HCT116 (cell line): Measurements from ENCODE around the gene TNS3. TPM values are rescaled to one million over a fixed set of nuclear protein-coding genes. Genes with fewer than 3 reads are reported as not detected.

Experiments used
- ATAC-seq: fragments of 200-7000 bp; cut with Tn5 transposase; 2 replicates; pipeline ENCODE4 v1.9.1; 2020; ENCODE audit warnings: mild to moderate bottlenecking, moderate library complexity
- BruUV-seq: library from RNA; stranded (reverse); fragments of 400-500 nt; replicated peaks from 2 replicates; lab custom pipeline; 2021; lab: Mats Ljungman, UMichigan
- CTCF ChIA-PET: fragments of 300-600 bp; sonication (Branson Sonifier 250); formaldehyde crosslinking; loops from one replicate; lab custom pipeline; 2021; ENCODE audit warnings: antibody characterized with exemption; lab: Charles Lee
- POLR2A ChIA-PET: fragments of 300-600, 350-600 bp; sonication (Branson Sonifier 250); formaldehyde crosslinking; loops from one replicate; lab custom pipeline; 2021; ENCODE audit warnings: antibody characterized with exemption; lab: Charles Lee
- RAD21 ChIA-PET, 2 experiments: fragments of 300-600 bp; sonication (Branson Sonifier 250); formaldehyde crosslinking; loops; one replicate each; lab custom pipeline; 2023; ENCODE audit warnings: low total read pairs in 2 of 2; ENCODE audit not compliant: uncharacterized antibody in 2 of 2, unreplicated experiment in 2 of 2, low non-redundant PET in 1 of 2; lab: Charles Lee
- DNase-seq: peaks from one replicate; pipeline ENCODE4 v3.0.0-alpha.2; 2010; ENCODE audit warnings: low read depth, low spot score
- H2AFZ ChIP-seq: fragments of 200-600 bp; shearing (Covaris generic), sonication (generic); 2 replicates; pipeline ENCODE4 v1.6.1; 2017; ENCODE audit warnings: low read depth, mixed run types, mixed read lengths, antibody characterized with exemption, low read length; ENCODE audit not compliant: poor library complexity, severe bottlenecking
- H3K27ac ChIP-seq: 2 replicates; pipeline ENCODE4 v1.5.1; 2012; ENCODE audit warnings: low read depth, low read length
- H3K27me3 ChIP-seq: fragments of 200-600 bp; sonication (generic); 2 replicates; pipeline ENCODE4 v1.6.1; 2016; ENCODE audit warnings: mixed run types, low read length, mixed read lengths; ENCODE audit not compliant: insufficient read depth
- H3K36me3 ChIP-seq, 2 experiments: fragments of 200-500 bp in 1 of 2; fragments of 200-600 bp in 1 of 2; sonication (Bioruptor generic) in 1 of 2; sonication (generic) in 1 of 2; 2 replicates each; pipeline versions ENCODE4 v1.5.1 to v1.6.1; 2014 to 2016; ENCODE audit warnings: low read length in 2 of 2, inconsistent platforms in 1 of 2, mixed read lengths in 1 of 2, mixed run types in 1 of 2; ENCODE audit not compliant: insufficient read depth in 2 of 2, control insufficient read depth in 1 of 2
- H3K4me1 ChIP-seq, 2 experiments: fragments of 200-600 bp in 1 of 2; sonication (generic) in 1 of 2; 2 replicates each; pipeline versions ENCODE4 v1.5.1 to v1.6.1; 2012 to 2017; ENCODE audit warnings: low read length in 2 of 2, inconsistent platforms in 1 of 2, mild to moderate bottlenecking in 1 of 2, mixed read lengths in 1 of 2, mixed run types in 1 of 2, moderate library complexity in 1 of 2; ENCODE audit not compliant: insufficient read depth in 2 of 2, control insufficient read depth in 1 of 2
- H3K4me2 ChIP-seq: fragments of 200-600 bp; sonication (generic); 2 replicates; pipeline ENCODE4 v1.6.1; 2017; ENCODE audit warnings: mixed run types, low read length, mixed read lengths
- H3K4me3 ChIP-seq, 2 experiments: fragments of 200-600 bp in 1 of 2; sonication (generic) in 1 of 2; replicated peaks in 1 of 2; 2 replicates each; pipeline ENCODE4 v1.5.1; 2011 to 2016; ENCODE audit warnings: low read length in 2 of 2, control low read depth in 1 of 2, low read depth in 1 of 2, mild to moderate bottlenecking in 1 of 2, mixed read lengths in 1 of 2, mixed run types in 1 of 2
- H3K79me2 ChIP-seq: fragments of 200-600 bp; sonication (generic); 2 replicates; pipeline ENCODE4 v1.6.1; 2017; ENCODE audit warnings: mild to moderate bottlenecking, mixed run types, low read length, moderate library complexity, mixed read lengths; ENCODE audit not compliant: insufficient read depth
- H3K9ac ChIP-seq: fragments of 200-600 bp; sonication (generic); 2 replicates; pipeline ENCODE4 v1.6.1; 2016; ENCODE audit warnings: low read length, mixed read lengths
- H3K9me2 ChIP-seq: fragments of 200-600 bp; sonication (generic), shearing (Covaris generic); 2 replicates; pipeline ENCODE4 v1.6.1; 2017; ENCODE audit warnings: mixed run types, mild to moderate bottlenecking, moderate library complexity; ENCODE audit not compliant: insufficient read depth
- H3K9me3 ChIP-seq, 2 experiments: fragments of 200-500 bp in 1 of 2; fragments of 200-600 bp in 1 of 2; sonication (Bioruptor generic) in 1 of 2; sonication (generic) in 1 of 2; 2 replicates each; pipeline ENCODE4 v1.6.1; 2014 to 2017; ENCODE audit warnings: low read length in 2 of 2, mixed read lengths in 2 of 2, inconsistent platforms in 1 of 2, low read depth in 1 of 2, mild to moderate bottlenecking in 1 of 2, mixed run types in 1 of 2, moderate library complexity in 1 of 2; ENCODE audit not compliant: control insufficient read depth in 1 of 2, insufficient read depth in 1 of 2
- H4K20me1 ChIP-seq: fragments of 200-600 bp; sonication (generic), shearing (Covaris generic); 2 replicates; pipeline ENCODE4 v1.6.1; 2017; ENCODE audit warnings: mixed run types, mild to moderate bottlenecking, moderate library complexity; ENCODE audit not compliant: insufficient read depth
- CEBPB ChIP-seq: IDR thresholded peaks from 2 replicates; pipeline ENCODE4 v1.6.1; 2012; ENCODE audit warnings: low read depth
- EGR1 ChIP-seq: IDR thresholded peaks from 2 replicates; pipeline ENCODE4 v1.6.1; 2012; ENCODE audit warnings: low read depth
- ELF1 ChIP-seq: IDR thresholded peaks from 2 replicates; pipeline ENCODE4 v1.6.1; 2012; ENCODE audit warnings: low read depth, borderline replicate concordance
- EZH2phosphoT487 ChIP-seq: fragments of 200-600 bp; IDR thresholded peaks from 2 replicates; pipeline ENCODE4 v1.6.1; 2018; ENCODE audit warnings: antibody characterized with exemption, borderline replicate concordance
- POLR2AphosphoS5 ChIP-seq: IDR thresholded peaks from 2 replicates; pipeline ENCODE4 v1.6.1; 2011; ENCODE audit warnings: mild to moderate bottlenecking, low read depth, low read length, moderate library complexity
- RAD21 ChIP-seq: IDR thresholded peaks from 2 replicates; pipeline ENCODE4 v1.6.1; 2012; ENCODE audit warnings: low read depth, mild to moderate bottlenecking
- SIN3A ChIP-seq: IDR thresholded peaks from 2 replicates; pipeline ENCODE4 v1.6.1; 2012; ENCODE audit warnings: low read depth
- SP1 ChIP-seq: IDR thresholded peaks from 2 replicates; pipeline ENCODE4 v1.6.1; 2012; ENCODE audit warnings: low read depth
- YY1 ChIP-seq: IDR thresholded peaks from 2 replicates; pipeline ENCODE4 v1.6.1; 2011; ENCODE audit warnings: low read length, low read depth, moderate library complexity, mild to moderate bottlenecking; ENCODE audit not compliant: insufficient replicate concordance; ENCODE audit errors: extremely low read depth
- ZFX ChIP-seq: fragments of 450-650 bp; IDR thresholded peaks from 2 replicates; pipeline ENCODE4 v1.6.1; 2017
- ZNF274 ChIP-seq: fragments of 200-500 bp; sonication (Bioruptor generic); IDR thresholded peaks from 2 replicates; pipeline ENCODE4 v1.6.1; 2014; ENCODE audit warnings: mild to moderate bottlenecking, low read depth, low read length, inconsistent platforms
- intact Hi-C: fragments of 100-400 bp; cut with micrococcal nuclease; formaldehyde crosslinking; loops from 2 replicates; pipeline ENCODE4 v1.10.0; 2022
- total RNA-seq: library from RNA; stranded (reverse); gene quantifications from one replicate; pipeline ENCODE4 v1.2.1, GENCODE V29; 2021; ENCODE audit not compliant: unreplicated experiment

The TNS3 gene
- total RNA-seq, 1 experiment from 2014 or later: 9.1 TPM

DNA sequence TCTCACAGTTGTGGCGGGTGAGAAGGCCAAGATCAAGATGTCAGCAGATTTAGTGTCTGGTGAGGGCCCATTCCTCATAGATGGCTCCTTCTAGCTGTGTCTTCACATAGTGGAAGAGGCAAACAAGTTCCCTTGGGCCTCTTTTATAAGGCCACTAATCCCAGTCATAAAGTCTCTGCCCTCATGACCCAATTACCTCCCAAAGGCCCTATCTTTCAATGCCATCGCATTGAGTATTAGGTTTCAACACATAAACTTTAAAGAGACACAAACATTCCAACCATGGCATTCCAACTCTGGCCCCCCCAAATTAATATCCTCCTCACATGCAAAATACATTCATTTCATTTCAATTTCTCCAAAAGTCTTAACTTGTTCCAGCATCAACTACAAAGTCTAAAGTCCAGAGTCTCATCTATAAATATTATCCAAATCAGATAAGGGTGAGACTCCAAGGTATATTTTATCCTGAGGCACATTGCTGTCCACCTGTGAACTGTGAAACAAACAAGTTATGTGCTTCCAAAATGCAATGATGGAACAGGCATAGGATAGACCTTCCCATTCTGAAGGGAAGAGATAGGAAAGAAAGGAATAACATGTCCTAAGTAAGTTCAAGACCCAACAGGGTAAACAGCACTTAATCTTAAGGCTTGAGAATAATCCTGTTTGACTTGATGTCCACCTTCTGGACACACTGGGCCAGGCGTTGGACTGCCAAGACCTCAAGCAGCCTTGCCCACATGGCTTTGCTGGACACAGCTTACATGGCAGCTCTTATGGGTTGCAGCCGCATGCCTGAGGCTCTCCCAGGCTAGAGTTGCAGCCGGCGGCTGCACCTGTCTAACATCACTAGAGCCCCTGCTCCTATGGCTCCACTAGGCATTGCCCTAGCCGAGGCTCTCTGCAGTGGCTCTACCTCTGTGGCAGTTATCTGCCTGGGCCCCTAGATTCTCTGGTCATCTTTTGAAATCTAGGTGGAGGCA is 312.8 kb downstream of the TNS3 start:
- TF ChIP-seq RAD21: no peak
- no peak for TF ChIP-seq SP1
- no peak for TF ChIP-seq ELF1
- no peak for TF ChIP-seq EGR1
- TF ChIP-seq YY1: no peak
- TF ChIP-seq CEBPB: no peak
- no peak for TF ChIP-seq ZFX
- TF ChIP-seq EZH2phosphoT487: no peak
- TF ChIP-seq POLR2AphosphoS5: no peak
- TF ChIP-seq SIN3A: no peak
- TF ChIP-seq ZNF274: no peak
- H3K4me2 ChIP-seq: no peak overlapping the region
- DNase-seq: no peak
- no peak overlapping the region for H2AFZ ChIP-seq
- no peaks in the 10 kb centered on the region for H3K9me3 ChIP-seq
- H3K27me3 ChIP-seq: no peaks in the 10 kb centered on the region
- RAD21 ChIA-PET: no interaction called here
- no peaks in the 10 kb centered on the region for H3K79me2 ChIP-seq
- intact Hi-C loops: loop anchor here (10.0 kb wide), 1 partner anchor 886 kb away; no protein-coding TSS in a partner anchor
- POLR2A ChIA-PET: no interaction called here
- H3K36me3 ChIP-seq: no peaks in the 10 kb centered on the region
- no peak overlapping the region for H3K4me3 ChIP-seq
- no peak overlapping the region for H3K9ac ChIP-seq
- no TSS peak for BruUV-seq
- no peak for ATAC-seq
- H3K9me2 ChIP-seq: no peaks in the 10 kb centered on the region
- 0 out of 4 replicates have a peak, but pooled peaks cover 0 to 3% of the 10 kb centered on the region in 2 experiments for H3K4me1 ChIP-seq
- CTCF ChIA-PET: no interaction called here
- H4K20me1 ChIP-seq: no peaks in the 10 kb centered on the region
- H3K27ac ChIP-seq: no peak overlapping the region
